ENCODE results near the gene PCDH1.

Gene PCDH1

GRCh38 chr5:141920771-141921170 is 42.6 kb upstream of the PCDH1 start:
- no peak overlapping the region for H3K27ac ChIP-seq (ENCODE audit: low read depth, low read length)
- no peak overlapping the region for H3K9ac ChIP-seq (ENCODE audit: low read length)
- peaks cover 10% of the 10 kb centered on the region for H3K79me2 ChIP-seq (ENCODE audit: insufficient read depth, low read length)
- H3F3A ChIP-seq (ENCODE audit: insufficient read depth): peaks cover 6% of the 10 kb centered on the region; the same call in 1 of the 2 replicates
- no peaks in the 10 kb centered on the region for H3K9me2 ChIP-seq (replicated peaks; ENCODE audit: insufficient read depth, low read length)
- no peaks in the 10 kb centered on the region for H4K20me1 ChIP-seq (ENCODE audit: low read depth, low read length)
- no peak overlapping the region for H3K4me2 ChIP-seq (ENCODE audit: low read depth, low read length, poor library complexity, severe bottlenecking)
- no peak for TF ChIP-seq EZH2phosphoT487 (conservative IDR thresholded peaks at IDR 0.05; ENCODE audit: low read length)
- H3K4me3 ChIP-seq (ENCODE audit: insufficient read depth, low read length, poor library complexity, severe bottlenecking): no peak overlapping the region
- no peaks in the 10 kb centered on the region for H3K9me3 ChIP-seq (ENCODE audit: insufficient read depth, low read length)
- H3K27me3 ChIP-seq (ENCODE audit: low read length): no peaks in the 10 kb centered on the region
- no peak overlapping the region for H2AFZ ChIP-seq (ENCODE audit: low read depth, low read length, severe bottlenecking)
- no peaks in the 10 kb centered on the region for H3K36me3 ChIP-seq (ENCODE audit: low read length)

GRCh38 chr5:141919218-141920119 is 41.3 kb upstream of the PCDH1 start:
- no peak overlapping the region for H2AFZ ChIP-seq (ENCODE audit: low read depth, low read length, severe bottlenecking)
- H4K20me1 ChIP-seq (ENCODE audit: low read depth, low read length): no peaks in the 10 kb centered on the region
- no peaks in the 10 kb centered on the region for H3K36me3 ChIP-seq (ENCODE audit: low read length)
- H3K9me3 ChIP-seq (ENCODE audit: insufficient read depth, low read length): no peaks in the 10 kb centered on the region
- H3K79me2 ChIP-seq (ENCODE audit: insufficient read depth, low read length): peaks cover 5% of the 10 kb centered on the region
- no peak for TF ChIP-seq CTCF (IDR thresholded peaks at IDR 0.05; ENCODE audit: insufficient read depth, low read length, poor library complexity, severe bottlenecking)
- no peak for TF ChIP-seq EZH2phosphoT487 (conservative IDR thresholded peaks at IDR 0.05; ENCODE audit: low read length)
- H3K4me2 ChIP-seq (ENCODE audit: low read depth, low read length, poor library complexity, severe bottlenecking): no peak overlapping the region
- H3K4me3 ChIP-seq (ENCODE audit: insufficient read depth, low read length, poor library complexity, severe bottlenecking): no peak overlapping the region
- H3K9ac ChIP-seq (ENCODE audit: low read length): no peak overlapping the region
- no peak overlapping the region for H3K27ac ChIP-seq (ENCODE audit: low read depth, low read length)
- H3K9me2 ChIP-seq (replicated peaks; ENCODE audit: insufficient read depth, low read length): no peaks in the 10 kb centered on the region
- H3F3A ChIP-seq (ENCODE audit: insufficient read depth): peaks cover 6% of the 10 kb centered on the region; the same call in 1 of the 2 replicates
- H3K27me3 ChIP-seq (ENCODE audit: low read length): no peaks in the 10 kb centered on the region

GRCh38 chr5:141917760-141918159 is 39.5 kb upstream of the PCDH1 start:
- no peaks in the 10 kb centered on the region for H3K27me3 ChIP-seq (ENCODE audit: low read length)
- H3K27ac ChIP-seq (ENCODE audit: low read depth, low read length): no peak overlapping the region
- H4K20me1 ChIP-seq (ENCODE audit: low read depth, low read length): no peaks in the 10 kb centered on the region
- H3K4me3 ChIP-seq (ENCODE audit: insufficient read depth, low read length, poor library complexity, severe bottlenecking): no peak overlapping the region
- peaks cover 6% of the 10 kb centered on the region; the same call in 1 of the 2 replicates for H3F3A ChIP-seq (ENCODE audit: insufficient read depth)
- no peak overlapping the region for H3K4me2 ChIP-seq (ENCODE audit: low read depth, low read length, poor library complexity, severe bottlenecking)
- H2AFZ ChIP-seq (ENCODE audit: low read depth, low read length, severe bottlenecking): no peak overlapping the region
- H3K9ac ChIP-seq (ENCODE audit: low read length): no peak overlapping the region
- no peaks in the 10 kb centered on the region for H3K9me2 ChIP-seq (replicated peaks; ENCODE audit: insufficient read depth, low read length)
- no peaks in the 10 kb centered on the region for H3K9me3 ChIP-seq (ENCODE audit: insufficient read depth, low read length)
- H3K36me3 ChIP-seq (ENCODE audit: low read length): no peaks in the 10 kb centered on the region
- no peaks in the 10 kb centered on the region for H3K79me2 ChIP-seq (ENCODE audit: insufficient read depth, low read length)
- TF ChIP-seq EZH2phosphoT487 (conservative IDR thresholded peaks at IDR 0.05; ENCODE audit: low read length) (no peak), CTCF (IDR thresholded peaks at IDR 0.05; ENCODE audit: insufficient read depth, low read length, poor library complexity, severe bottlenecking) (no peak)

- no peak overlapping the region for H3K4me2 ChIP-seq (ENCODE audit: low read depth, low read length, poor library complexity, severe bottlenecking)
- H3K9ac ChIP-seq (ENCODE audit: low read length): no peak overlapping the region
- no peak overlapping the region for H3K4me3 ChIP-seq (ENCODE audit: insufficient read depth, low read length, poor library complexity, severe bottlenecking)
- H3K36me3 ChIP-seq (ENCODE audit: low read length): no peaks in the 10 kb centered on the region
- H4K20me1 ChIP-seq (ENCODE audit: low read depth, low read length): no peaks in the 10 kb centered on the region
- no peak for TF ChIP-seq EZH2phosphoT487 (conservative IDR thresholded peaks at IDR 0.05; ENCODE audit: low read length)
- H3K27ac ChIP-seq (ENCODE audit: low read depth, low read length): no peak overlapping the region
- no peaks in the 10 kb centered on the region for H3K9me3 ChIP-seq (ENCODE audit: insufficient read depth, low read length)
- H2AFZ ChIP-seq (ENCODE audit: low read depth, low read length, severe bottlenecking): no peak overlapping the region
- H3F3A ChIP-seq (ENCODE audit: insufficient read depth): 0 out of 2 replicates have a peak, but pooled peaks cover under 1% of the 10 kb centered on the region
- no peaks in the 10 kb centered on the region for H3K27me3 ChIP-seq (ENCODE audit: low read length)
- H3K79me2 ChIP-seq (ENCODE audit: insufficient read depth, low read length): no peaks in the 10 kb centered on the region
- H3K9me2 ChIP-seq (replicated peaks; ENCODE audit: insufficient read depth, low read length): no peaks in the 10 kb centered on the region
Observed at GRCh38 chr5:141916522-141916921, 38.3 kb upstream of the PCDH1 start.
